Hepatic stellate cell (primary cell): ENCODE results near the gene TMEM45B.
"Not testable (repeated sequence)": the region's sequence is repeated elsewhere in the genome, so short reads cannot be mapped to it uniquely, and the experiment has no call there.

Experiments used
- DNase-seq: peaks from one replicate; pipeline ENCODE4 v3.0.0; 2011; ENCODE audit warnings: low spot score

Gene TMEM45B

DNA sequence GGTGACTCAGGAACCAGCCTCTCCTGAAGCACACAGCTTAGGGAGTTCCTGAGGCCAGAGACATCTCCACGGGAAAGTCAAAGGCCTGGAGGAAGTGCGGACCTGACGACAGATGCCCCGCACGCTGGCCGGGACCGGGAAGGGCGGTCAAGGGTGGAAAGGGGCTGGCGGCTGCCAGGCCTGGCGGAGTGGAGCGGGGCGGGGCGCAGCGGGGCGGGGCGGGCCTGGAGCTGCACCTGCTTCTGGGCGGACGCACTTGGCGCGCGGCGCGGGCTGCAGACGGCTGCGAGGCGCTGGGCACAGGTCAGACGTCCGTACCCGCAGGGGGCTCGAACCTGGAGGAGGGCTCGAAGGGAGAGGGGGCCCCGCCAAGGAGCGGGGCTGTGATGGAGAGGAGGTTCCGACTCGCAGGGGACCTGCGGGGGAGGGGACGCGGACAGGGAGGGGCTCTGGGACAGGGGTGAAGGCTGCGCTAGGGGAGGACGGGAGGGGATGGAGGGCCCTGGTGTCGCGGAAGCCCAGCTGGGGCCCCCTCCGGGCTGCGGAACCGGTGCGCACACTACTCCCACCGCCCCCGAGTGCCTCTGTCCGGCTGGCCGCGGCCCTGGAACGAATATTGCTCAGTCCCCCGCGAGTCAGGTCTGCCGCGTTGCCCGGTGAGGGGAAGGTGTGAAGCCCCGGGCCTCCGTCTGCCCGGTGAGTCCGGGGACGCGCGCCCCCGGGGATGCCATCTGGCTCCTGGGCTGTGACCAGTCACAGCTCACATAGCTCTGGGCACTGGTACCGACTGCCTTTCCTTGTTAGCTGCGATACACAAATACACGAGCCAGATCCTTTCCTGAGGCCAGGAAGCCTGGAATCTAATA is at the start of gene TMEM45B:
Gene TMEM45B (plus strand): TSS at position 253 of the 866 bp plus-strand sequence. CDS start 36,635 bp downstream, outside the sequence.
- DNase-seq: no peak

DNA sequence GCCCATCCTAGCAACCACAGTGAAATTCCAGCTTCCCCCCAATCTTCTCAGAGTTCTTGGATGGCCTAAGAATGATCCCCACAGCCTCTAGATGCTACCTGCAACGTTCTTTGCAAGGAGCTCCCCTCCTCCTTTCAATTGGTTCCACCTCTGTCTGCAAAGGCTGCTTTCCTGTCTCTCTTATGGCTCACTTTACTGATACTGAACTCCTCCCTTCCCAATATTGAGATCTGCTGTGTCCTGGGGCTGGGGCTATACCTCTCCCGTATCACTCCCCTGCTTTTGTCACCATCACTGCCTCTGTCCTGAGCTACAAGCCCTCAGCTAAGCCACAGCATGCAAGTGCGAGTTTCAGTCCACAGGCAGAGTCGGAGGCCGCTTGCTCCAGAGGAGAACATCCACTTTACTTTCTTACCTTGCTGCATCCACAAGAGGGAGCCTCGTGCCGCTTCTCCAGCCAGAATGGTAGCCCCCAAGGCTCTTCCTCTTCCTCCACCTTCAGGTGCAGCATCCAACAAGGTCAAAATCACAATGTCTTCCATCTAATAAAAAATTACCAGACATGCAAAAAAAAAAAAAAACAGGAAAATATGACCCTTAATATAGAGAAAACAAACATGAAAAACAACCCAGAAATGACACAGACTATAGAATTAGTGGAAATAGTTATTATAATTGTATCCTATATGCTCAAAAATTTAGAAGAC is 48.6 kb upstream of the TMEM45B start:
- DNase-seq: no peak

DNA sequence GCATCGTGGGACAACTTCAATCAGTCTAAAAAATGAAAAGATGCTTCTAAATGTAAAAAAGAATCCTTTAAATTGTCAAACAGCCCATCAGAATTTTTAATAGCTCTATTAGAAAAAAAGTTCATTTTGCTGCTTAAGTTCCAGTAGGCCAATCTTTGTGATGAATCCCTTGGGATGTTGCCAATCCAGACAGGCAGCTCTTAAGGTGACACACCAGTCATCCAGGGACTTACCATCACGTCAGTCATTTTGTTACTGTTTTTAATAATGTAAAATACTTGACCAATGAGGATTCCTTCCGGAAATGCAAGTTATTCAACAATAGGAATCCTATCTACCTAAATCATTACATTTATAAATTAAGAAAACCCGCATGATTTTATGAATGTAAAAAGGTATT is 47.8 kb upstream of the TMEM45B start:
- DNase-seq: no peak

DNA sequence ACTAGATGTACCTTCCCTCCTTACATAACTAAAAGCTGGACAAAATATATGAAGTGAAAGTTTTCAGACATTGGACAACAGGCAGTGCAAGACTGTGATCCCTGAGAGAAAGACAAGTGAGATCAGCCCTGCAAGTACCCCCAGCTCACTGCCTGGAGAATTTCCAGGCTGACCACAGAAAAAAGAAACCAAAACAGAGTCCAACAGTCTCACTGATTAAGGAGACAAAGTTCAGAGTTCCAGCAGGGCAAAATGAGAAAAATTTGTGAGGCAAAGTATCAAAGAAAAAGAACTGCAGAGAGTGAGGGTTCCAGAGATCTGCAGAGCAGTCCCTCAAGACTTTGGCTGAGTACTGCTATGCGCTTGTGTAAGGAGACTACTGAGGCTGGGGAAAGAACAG is 47.3 kb upstream of the TMEM45B start:
- no peak for DNase-seq

DNA sequence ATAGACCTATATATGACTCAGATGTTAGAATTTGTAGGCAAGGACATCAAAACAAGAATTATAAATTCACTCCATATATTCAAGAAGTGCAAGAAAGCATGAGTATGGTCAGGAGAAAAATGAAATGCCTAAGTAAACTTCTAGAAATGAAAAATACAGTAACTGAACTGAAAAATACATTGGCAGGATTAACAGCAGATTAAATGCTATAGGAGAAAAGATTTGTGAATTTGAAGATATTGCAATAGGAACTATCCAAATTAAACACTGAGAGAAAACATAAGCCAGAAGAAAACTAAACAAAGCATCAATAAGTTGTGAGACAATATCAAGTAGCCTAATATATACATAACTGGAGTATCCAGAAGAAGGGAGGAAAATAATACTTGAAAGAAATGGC is 46.6 kb upstream of the TMEM45B start:
- DNase-seq: no peak

DNA sequence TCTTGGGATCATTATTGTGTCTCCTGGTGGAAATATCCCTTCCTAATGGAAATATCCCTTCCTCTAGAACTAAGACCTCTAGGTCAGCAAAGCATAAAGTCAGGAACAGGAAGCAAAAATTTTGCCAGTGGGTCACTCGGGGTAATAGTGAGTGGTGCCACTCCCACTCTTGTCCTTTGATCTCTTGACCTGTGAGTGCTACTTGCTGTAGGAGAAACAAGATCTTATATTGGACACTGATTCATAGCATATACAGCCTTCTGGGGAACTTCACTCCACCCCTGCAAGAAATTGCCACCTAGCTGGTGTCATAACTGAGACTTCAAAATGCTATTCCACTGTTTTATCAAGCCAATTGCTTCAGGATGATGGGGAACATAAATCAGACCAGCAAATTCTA is 44.7 kb upstream of the TMEM45B start:
- DNase-seq: no peak

DNA sequence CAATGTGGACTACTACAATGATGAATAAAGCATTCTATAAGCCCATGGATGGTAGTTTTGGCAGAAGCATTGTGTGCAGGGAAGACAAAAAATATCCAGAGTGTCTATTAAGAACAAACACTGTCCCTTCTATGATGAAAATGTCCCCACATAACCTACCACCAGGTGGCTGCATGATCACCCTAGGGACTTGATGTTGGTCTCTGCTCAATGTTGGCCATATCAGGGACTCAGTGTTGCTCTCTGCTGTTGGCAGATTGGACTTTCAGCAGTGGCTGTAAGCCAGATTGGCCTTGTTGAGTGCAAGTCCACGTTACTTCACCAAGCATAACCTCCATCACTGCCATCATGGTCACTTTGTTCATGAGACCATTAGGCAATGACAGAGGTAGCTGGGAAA is 44.2 kb upstream of the TMEM45B start:
- not testable (repeated sequence) for DNase-seq

DNA sequence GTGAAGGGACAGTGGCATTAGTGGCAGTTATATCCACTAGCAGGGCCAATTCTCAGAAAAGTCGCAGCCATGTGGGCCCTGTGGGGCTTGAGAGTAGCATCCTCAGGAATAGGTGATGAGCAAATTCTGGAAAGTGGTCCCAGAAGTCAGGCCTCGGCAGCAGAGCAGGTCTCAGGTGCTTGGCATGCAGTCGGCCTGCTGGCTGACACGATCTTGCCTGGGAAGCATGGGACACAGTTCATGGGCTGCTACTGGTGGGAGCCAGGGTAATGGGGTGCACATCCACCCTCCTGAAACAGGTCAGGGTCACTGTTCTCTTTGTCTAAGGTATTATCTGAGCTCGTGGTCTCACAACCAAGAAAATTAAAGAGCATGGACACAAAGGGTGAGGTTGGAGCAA is 36.8 kb upstream of the TMEM45B start:
- DNase-seq: no peak

DNA sequence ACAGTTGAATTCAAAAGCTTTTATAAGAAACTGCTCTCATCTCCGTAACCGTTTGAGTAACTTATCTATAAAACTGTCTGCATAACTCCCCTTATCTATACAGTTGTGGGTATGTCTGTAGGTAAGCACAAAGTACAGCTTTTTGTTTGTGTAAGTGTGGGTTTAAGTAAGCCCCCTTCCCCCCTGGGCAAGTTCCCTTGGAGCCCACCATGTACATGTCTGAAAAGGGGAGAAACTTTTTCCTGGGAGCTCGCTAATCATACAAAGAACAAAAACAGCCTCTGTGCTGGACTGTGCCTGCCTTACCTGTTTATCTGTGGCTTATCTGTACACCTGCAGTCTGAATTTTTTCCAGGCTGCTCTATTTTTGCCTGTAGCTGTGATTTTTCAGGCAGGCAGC is 36.3 kb upstream of the TMEM45B start:
- no peak for DNase-seq

DNA sequence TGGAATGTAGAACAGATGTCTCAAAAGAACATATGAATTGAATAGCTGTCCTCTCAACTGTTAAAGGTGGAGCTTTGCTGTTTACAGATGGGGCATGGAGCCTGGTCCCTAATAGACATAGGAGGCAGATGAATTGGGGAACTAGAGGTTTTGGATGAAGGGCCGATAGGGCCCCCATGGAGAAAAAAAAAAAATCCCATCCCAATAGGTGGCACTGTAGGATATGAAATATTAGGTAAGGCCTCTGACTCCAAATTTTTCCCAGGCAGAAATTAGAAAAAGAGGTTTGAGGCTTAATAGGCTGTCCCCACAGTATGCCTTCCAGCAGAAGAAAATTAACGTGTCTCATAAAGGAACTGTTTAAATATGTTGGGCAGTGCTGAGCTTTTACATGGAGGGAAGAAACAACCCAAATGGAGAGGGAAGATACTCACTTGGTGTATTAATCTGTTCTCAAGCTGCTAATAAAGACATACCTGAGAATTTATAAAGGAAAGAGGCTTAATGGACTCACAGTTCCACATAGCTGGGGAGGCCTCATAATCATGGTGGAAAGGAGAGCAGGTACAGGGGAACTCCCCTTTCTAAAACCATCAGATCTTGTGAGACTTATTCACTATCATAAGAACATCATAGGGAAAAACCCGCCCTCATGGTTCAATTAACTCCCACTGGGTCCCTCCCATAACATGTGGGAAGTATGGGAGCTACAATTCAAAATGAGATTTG is 30.1 kb upstream of the TMEM45B start:
- no peak for DNase-seq

DNA sequence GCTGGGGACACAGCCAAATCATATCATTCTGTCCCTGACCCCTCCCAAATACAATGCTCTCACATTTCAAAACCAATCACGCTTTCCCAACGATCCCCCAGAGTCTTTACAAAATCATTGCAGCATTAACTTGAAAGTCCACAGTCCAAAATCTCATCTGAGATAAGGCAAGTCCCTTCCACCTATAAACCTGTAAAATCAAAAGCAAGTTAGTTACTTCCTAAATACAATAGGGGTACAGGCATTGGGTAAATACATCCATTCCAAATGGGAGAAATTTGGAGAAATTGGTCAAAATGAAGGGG is 29.6 kb upstream of the TMEM45B start:
- not testable (repeated sequence) for DNase-seq

DNA sequence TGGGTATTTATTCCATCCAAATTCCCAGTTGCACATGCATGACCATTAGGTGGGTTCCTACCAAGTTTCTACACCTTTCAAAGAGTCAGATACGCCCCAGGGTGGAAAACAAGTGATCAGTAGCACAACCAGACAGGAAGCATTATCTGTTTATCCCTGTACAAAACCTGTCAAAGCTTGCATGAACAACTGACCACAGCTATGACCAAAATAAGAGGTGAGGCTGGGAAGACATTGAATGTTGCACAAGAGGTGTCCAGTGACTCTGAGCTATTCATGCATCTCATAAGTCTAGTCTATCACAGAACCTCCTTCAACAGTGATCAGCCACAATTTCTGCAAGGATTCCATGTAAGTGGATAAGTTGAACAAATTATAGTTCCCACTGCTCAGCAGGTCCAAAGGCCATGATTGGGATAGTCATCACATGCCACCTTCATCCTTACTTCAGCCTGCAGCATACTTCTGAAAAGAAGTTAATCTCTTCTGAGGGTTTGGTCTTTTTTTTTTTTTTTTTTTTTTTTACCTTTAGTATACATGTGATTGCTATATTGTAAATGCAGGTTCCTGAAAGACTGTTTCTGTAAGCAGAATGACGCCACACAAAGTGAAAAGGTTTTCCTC is 28.0 kb upstream of the TMEM45B start:
- no peak for DNase-seq

DNA sequence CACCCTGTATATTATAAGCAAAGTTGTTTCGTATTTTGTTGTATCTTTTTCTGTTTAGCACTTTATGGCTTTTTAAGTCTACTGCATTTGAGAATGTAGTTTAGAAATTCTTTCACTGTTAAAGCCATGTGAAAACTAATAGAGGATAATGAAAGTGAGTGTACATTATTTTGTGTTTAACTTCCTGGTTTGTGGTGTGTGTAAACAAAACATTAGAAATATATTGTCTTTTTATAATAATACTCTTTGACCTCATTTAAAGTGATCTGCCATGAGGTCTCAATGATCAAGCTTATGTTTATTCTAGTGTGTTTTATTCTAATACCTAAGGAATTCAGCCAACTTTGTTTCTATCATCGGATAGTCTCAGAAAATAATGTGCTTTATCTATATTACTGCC is 27.4 kb upstream of the TMEM45B start:
- no peak for DNase-seq

DNA sequence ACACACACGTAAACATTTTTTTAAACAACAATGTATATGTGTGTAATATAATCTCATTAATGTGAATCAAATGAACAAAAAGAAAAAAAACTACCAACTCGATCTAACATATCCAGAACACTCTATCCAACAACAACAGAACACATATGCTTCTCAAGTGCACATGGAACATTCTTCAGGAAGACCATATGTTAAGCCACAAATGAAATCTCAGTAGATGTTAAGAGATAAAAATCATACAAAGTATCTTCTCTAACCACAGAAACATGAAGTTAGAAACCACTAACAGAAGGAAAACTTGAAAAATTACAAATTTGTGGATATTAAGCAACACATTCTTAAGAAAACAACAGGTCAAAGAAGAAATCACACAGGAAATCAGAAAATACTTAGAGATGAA is 25.5 kb upstream of the TMEM45B start:
- no peak for DNase-seq

DNA sequence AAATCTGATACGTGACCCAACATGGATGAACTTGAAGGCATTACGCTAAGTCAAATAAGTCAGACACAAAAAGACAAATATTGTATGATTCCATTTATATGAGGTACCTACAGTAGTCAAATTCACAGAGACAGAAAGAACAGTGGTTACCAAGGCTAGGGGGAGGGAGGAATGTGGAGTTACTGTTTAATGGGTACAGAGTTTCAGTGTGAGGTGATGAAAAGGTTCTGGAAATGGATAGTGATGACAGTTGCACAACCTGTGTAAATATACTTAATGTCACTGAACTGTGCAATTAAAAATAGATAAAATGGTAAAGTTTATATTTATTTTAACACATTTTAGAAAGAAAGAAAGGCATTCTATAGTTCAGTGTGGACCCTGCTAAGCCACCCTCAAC is 24.1 kb upstream of the TMEM45B start:
- DNase-seq: no peak

DNA sequence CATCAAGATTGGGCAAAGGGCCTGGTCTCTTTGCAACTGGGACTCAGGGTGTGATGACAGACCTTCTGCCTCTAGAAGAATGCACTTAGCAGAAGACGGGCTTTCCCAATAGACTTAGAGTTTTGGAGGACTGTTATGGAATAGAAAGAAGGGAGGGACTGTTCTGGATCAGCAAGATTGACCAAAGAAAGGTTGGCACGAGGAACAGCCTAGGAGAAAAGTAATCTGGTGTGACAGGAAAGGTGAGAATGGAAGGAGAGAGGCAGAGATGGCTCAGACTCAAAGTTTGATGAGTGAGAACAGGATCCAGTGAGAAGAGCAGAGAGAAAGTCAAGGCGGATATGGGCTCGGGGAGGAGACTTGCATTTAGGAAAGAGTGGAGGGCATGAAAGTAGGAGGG is 23.0 kb upstream of the TMEM45B start:
- DNase-seq: no peak

DNA sequence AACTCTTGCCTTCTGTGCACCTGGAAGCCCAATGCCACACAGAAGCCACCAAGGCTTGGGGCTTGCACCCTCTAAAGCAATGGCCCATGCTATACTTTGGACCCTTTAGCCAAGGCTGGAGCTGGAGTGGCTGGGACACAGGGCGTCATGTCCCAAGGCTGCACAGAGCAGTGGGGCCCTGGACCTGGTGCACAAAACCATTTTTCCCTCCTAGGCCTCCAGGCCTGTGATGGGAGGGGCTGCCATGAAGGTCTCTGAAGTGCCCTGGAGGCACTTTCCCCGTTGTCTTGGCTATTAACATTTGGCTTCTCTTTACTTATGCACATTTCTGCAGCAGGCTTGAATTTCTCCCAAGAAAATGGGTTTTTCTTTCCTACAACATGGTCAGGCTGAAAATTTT is 20.6 kb upstream of the TMEM45B start:
- DNase-seq: no peak

DNA sequence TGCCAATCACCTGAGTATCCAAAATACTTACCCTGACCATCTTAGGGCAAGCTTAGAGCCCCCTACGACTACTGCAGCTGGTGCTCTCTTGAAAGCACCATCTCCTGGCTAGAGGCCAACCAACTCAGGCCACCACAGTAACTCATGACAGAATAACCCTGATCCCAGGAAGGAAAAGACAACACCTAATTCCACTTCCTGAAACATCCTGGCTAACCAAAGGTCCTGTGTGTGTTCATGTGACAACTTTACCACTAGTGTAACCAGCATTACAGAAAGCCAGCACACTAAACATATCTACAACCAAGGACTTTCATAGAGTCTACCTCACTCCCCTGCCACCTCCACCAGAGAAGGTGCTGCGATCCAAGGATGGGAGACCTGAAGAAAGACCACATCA is 17.4 kb upstream of the TMEM45B start:
- DNase-seq: no peak

DNA sequence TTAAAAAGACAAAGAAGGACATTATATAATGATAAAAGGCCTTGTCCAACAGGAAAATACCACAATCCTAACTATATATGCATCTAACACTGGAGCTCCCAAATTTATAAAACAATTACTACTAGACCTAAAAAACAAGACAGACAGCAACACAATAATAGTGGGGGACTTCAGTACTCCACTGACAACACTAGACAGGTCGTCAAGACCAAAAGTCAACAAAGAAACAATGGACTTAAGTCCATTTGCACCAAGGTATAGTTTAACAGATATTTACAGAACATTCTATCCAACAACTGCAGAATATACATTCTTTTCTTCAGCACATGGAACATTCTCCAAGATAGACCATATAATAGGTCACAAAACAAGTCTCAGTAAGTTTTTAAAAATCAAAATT is 15.5 kb upstream of the TMEM45B start:
- not testable (repeated sequence) for DNase-seq

DNA sequence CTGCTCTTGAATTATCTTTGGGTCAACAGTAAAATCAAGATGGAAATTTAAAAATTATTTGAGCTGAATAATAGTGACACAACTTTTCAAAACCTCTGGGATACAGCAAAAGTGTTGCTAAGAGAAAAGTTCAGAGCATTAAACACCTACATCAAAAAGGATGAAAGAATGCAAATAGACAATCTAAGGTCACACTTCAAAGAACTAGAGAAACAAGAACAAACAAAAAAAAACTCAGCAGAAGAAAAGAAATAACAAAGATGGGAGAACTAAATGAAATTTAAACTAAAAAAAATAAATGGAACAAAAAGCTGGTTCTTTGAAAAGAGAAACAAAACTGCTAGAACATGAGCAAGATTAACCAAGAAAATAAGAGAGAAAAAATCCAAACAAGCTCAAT is 15.0 kb upstream of the TMEM45B start:
- DNase-seq: no peak

DNA sequence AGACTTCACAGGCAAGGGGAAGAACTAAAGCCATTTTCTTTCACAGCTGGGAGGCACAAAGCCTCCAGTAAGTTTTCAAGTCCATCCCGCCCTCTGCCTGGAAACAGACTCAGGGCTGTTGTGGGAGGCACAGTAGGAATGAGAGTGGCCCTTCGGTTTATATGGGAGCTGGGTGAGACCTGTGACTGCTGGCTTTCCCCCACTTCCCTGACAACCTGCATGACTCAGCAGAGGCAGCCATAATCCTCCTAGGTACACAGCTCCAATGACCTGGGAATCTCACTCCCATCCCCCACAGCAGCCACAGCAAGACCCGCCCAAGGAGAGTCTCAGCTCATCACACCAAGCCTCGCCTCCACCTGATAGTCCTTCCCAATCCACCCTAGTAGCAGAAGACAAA is 12.1 kb upstream of the TMEM45B start:
- DNase-seq: no peak

DNA sequence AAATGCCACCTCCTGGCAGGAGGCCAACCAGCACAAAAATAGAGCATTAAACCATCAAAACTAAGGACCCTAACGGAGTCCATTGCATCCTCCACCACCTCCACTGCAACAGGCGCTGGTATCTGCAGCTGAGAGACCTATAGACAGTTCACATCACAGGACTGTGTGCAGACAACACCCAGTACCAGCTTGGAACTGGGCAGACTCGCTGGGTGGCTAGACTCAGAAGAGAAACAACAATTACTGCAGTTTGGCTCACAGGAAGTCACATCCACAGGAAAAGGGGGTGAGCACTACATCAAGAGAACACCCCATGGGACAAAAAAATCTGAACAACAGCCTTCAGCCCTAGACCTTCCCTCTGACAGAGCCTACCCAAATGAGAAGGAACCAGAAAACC is 11.6 kb upstream of the TMEM45B start:
- DNase-seq: no peak

DNA sequence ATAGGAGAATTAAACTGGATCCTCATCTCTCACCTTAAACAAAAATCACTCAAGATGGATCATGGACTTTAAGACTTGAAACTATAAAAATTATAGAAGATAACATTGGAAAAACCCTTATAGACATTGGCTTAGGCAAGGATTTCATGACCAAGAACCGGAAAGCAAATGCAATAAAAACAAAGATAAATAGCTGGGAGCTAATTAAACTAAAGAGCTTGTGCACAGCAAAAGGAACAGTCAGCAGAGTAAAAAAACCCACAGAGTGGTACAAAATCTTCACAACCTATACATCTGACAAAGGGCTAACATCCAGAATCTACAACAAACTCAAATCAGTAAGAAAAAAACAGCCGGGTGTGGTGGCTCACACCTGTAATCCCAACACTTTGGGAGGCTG is 7.4 kb upstream of the TMEM45B start:
- DNase-seq: not testable (repeated sequence)
